GM19035 (cell line): Measurements from ENCODE around the gene NEU1.
A peak's percentile ranks its signal among the peaks of the same experiment; 100 is the strongest.
"Not testable (repeated sequence)": the region's sequence is repeated elsewhere in the genome, so short reads cannot be mapped to it uniquely, and the experiment has no call there.

Source experiments
- ATAC-seq: cut with Tn5 transposase; IDR thresholded peaks from one replicate; pipeline ENCODE4 v1.9.1; 2021; ENCODE audit not compliant: unreplicated experiment

NEU1 gene

DNA sequence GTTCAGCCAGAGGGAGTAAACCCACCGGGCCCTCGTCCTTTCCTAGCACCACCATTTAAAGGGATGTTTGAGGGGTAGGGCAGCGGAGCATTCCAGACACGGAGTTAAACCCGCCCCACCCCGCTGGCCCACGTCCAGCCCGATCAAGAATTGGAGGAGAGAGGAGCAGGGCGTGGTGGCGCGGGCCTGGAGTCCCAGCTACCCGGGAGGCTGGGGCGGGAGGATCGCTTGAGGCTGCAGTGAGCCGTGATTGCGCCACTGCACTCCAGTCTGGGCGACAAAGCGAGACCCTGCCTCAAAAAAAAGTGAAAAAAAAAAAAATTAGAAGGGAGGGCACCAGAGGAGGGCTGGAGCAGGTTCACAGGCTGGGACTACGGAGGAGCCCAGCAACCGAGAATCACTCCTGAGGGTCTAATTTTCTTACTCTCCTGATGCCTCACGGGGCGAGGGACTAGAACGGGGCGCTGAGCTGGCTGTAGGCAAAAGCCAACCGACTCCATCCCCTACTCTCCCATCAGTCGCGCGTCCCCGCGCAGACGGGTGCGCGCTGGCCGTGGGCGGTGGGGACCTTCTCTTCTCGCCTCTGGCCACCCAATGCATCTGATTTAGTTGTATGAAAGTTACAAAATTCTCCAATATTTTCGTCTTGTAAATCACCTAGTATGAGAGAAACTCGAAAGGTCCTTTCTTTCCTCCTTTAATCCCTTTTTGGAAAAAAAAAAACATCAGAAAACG, 41.2 kb downstream of the NEU1 start:
- peak; percentile 46 for ATAC-seq

DNA sequence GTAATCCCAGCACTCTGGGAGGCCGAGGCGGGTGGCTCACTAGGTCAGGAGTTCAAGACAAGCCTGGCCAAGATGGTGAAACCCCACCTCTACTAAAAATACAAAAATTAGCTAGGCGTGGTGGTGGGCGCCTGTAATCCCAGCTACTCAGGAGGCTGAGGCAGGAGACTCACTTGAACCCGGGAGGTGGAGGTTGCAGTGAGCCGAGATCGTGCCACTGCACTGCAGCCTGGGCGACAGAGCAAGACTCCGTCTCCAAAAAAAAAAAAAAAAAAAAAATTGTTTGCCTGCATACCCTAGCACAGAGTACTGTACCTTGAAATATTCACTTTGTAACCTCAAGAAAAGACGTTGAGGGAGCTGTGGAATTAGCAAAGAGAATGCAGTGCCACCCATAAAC, 42.2 kb downstream of the NEU1 start:
- ATAC-seq: not testable (repeated sequence)

DNA sequence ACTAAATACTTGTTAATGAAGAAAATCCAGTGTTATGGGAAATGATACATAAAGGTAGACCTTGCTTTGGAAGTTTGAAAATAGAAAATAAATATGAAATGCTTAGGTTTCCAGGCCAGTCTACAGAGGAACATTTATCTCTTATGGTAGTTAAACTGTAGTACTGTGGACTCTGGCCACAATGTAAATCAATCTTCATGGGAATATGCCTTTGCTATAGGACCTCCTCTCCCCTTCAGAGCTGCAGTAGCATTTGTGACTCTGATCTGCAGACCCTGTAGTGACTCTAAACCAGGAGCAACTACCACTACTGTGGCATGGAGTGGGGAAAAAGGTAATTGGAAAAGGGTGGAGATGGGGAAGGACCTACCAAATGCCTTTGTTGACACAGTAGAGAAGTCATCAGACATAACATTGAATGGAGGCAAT, 42.7 kb downstream of the NEU1 start:
- no peak for ATAC-seq

DNA sequence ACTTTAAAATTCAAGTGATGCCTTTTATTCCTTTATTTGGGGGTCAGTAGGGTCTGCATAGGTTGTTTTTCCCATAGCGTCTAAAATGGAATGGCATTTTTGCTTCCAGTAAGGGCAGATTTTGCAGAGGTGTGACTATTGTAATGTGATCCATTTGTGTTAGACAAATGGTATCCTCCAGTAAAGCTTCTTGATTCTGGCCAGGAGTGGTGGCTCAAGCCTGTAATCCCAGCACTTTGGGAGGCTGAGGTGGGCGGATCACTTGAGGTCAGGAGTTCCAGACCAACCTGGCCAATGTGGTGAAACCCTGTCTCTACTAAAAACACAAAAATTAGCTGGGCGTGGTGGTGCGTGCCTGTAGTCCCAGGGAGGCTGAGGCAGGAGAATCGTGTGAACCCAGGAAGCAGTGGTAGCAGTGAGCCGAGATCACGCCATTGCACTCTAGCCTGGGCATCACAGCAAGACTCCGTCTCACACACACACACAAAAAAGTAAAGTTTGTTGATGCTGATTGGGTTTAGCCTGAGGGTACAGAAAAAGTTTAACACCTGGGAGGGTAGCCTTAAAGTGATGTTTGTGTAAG, 44.6 kb downstream of the NEU1 start:
- ATAC-seq: not testable (repeated sequence)

DNA sequence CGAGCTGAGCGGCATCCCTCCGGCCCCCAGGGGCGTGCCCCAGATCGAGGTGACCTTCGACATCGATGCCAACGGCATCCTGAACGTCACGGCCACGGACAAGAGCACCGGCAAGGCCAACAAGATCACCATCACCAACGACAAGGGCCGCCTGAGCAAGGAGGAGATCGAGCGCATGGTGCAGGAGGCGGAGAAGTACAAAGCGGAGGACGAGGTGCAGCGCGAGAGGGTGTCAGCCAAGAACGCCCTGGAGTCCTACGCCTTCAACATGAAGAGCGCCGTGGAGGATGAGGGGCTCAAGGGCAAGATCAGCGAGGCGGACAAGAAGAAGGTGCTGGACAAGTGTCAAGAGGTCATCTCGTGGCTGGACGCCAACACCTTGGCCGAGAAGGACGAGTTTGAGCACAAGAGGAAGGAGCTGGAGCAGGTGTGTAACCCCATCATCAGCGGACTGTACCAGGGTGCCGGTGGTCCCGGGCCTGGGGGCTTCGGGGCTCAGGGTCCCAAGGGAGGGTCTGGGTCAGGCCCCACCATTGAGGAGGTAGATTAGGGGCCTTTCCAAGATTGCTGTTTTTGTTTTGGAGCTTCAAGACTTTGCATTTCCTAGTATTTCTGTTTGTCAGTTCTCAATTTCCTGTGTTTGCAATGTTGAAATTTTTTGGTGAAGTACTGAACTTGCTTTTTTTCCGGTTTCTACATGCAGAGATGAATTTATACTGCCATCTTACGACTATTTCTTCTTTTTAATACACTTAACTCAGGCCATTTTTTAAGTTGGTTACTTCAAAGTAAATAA, 45.3 kb downstream of the NEU1 start:
- ATAC-seq: not testable (repeated sequence)

DNA sequence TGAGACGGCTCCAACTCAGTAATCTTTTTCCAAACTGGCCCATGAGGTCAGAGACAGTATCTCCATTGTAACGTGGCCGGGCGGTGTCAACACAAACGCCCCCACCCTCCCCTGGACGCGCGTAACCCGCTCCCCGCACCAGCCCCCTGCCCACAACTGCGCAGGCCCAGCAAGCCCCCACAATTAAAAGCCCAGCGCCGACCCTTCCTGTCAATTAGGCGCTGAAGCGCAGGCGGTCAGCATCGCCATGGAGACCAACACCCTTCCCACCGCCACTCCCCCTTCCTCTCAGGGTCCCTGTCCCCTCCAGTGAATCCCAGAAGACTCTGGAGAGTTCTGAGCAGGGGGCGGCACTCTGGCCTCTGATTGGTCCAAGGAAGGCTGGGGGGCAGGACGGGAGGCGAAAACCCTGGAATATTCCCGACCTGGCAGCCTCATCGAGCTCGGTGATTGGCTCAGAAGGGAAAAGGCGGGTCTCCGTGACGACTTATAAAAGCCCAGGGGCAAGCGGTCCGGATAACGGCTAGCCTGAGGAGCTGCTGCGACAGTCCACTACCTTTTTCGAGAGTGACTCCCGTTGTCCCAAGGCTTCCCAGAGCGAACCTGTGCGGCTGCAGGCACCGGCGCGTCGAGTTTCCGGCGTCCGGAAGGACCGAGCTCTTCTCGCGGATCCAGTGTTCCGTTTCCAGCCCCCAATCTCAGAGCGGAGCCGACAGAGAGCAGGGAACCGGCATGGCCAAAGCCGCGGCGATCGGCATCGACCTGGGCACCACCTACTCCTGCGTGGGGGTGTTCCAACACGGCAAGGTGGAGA, 47.4 kb downstream of the NEU1 start, which contains the start of the genes HSPA1A and HSPA1L:
HSPA1A (plus strand) TSS at position 519 of the 814 bp plus-strand sequence; CDS start at position 733, 214 bp downstream.
HSPA1L (minus strand) TSS at position 259 of the 814 bp plus-strand sequence. CDS start 3,311 bp downstream, outside the sequence.
- ATAC-seq: no peak

DNA sequence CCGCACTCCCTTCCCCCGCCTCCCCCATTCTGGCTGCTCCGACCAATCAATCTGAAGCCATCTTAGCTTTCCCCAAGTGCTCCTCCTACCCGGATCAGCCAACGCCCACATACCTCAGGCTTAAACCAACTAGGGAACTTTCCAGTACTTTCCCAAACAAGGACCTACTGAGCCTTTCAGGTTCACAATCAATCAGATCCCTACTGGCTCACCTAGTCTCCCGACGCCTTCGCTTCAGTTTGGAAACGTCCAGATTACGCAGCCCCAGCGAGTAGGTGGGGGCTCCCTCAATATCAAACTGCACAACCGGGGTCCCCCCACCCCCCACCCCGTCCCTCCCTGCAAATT, 48.0 kb downstream of the NEU1 start:
- ATAC-seq: no peak

DNA sequence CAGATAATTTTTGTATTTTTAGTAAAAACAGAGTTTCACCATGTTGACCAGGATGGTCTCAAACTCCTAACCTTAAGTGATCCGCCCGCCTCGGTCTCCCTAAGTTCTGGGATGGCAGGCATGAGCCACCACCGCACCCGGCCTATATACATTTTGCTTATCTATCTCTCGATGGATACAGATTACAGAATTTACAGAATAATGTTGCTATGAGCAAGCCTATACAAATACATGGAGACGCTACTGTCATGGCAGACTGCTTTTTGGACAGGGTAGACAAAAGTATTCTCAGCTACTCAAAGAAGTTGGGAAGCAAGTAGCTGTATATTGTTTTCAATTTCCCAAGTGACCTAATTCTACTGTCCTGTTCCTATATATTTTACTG, 49.2 kb downstream of the NEU1 start:
- ATAC-seq: no peak

DNA sequence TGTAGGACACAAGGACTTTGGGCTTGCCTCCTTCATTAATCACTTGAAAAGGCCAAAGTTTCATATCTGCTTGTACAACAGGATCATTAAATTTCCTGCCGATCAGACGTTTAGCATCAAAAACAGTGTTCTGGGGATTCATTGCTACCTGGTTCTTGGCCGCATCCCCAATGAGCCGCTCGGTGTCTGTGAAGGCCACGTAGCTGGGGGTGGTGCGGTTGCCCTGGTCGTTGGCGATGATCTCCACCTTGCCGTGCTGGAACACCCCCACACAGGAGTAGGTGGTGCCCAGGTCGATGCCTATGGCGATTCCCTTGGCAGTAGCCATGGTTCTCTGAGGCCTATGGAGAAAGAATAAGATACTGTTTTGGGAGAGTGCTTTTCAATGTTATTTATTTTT, 51.0 kb downstream of the NEU1 start:
- no peak for ATAC-seq

DNA sequence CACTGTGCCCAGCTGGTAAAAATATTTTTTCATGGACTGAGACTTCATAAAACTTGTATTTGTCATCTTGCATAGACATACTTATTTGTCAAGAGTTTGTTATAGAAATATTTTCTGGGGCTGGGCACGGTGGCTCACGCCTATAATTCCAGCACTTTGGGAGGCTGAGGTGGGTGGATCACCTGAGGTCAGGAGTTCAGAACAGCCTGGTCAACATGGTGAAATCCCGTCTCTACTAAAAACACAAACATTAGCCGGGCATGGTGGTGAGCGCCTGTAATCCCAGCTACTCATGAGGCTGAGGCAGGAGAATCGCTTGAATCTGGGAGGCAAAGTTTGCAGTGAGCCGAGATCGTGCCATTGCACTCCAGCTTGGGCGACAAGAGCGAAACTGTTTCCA, 54.0 kb downstream of the NEU1 start:
- not testable (repeated sequence) for ATAC-seq
